ENCODE results near the gene ZNF366.

ZNF366 gene

DNA sequence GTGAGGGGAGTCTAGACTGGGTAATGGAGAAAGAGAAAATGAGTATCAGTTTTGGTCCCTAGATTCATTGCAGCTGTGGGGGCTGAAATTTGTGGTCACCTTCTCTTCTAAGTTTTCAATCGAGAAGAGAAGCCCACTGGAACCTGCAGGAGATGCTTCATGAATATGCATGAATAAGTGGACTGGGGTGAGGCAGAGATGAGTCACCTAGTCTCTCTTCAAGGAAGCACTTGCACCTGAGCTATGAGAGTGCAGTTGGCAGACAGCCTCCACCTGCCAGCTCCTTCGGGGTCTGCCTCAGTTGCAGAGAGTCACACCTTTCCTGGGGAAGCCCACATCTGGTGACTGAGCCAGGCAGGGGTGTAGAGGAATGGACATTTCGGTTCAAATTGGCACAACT, 69.1 kb downstream of the ZNF366 start:
- no peak overlapping the region for H3K4me3 ChIP-seq (ENCODE audit: control insufficient read depth, low read depth, low read length)
- no peak for DNase-seq (ENCODE audit: low read depth)
- TF ChIP-seq CTCF (IDR thresholded peaks at IDR 0.05; ENCODE audit: control insufficient read depth, insufficient read depth, low read depth, low read length, missing control alignments): no peak

- no peak for TF ChIP-seq CTCF (IDR thresholded peaks at IDR 0.05; ENCODE audit: control insufficient read depth, insufficient read depth, low read depth, low read length, missing control alignments)
- no peak overlapping the region for H3K4me3 ChIP-seq (ENCODE audit: control insufficient read depth, low read depth, low read length)
- no peak for DNase-seq (ENCODE audit: low read depth)
These were observed 70.3 kb downstream of the ZNF366 start for GRCh38 chr5:72436796-72437471.

DNA sequence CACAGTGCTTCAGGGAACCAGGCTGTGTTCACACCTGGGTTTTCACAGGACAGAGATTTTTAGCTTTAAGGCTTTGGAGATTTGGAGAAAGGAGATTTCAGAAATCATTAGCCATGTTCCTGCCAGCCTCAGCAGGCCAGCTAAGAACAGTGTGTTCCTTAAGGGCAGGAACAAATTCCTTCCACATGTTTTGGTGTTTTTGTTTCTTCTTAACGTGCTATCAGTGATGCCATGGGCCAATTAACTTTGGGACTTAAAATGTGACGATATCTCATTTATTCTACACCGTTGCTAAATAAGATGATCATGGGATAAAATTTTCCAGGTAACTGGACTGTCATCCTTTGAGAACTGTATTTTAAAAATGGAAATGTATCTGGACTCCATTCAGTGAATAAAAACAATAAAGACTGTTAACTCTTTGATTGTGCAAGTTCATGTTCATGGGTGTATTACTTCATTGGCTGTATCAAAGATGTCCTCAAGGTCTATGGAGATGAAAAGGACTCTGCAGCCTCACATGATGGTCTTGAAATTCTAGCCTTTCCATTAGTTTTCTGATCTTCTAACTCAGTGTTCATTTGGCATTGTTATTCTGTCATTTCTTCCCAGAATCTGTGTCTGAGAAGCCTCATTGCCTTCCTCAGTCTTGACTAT, 72.3 kb downstream of the ZNF366 start:
- TF ChIP-seq CTCF (IDR thresholded peaks at IDR 0.05; ENCODE audit: control insufficient read depth, insufficient read depth, low read depth, low read length, missing control alignments): no peak
- DNase-seq (ENCODE audit: low read depth): no peak
- H3K4me3 ChIP-seq (ENCODE audit: control insufficient read depth, low read depth, low read length): no peak overlapping the region

GRCh38 chr5:72434056-72434780, 73.0 kb downstream of the ZNF366 start:
- DNase-seq (ENCODE audit: low read depth): no peak
- TF ChIP-seq CTCF (IDR thresholded peaks at IDR 0.05; ENCODE audit: control insufficient read depth, insufficient read depth, low read depth, low read length, missing control alignments): no peak

GRCh38 chr5:72433522-72433921, 73.7 kb downstream of the ZNF366 start:
- no peak for TF ChIP-seq CTCF (IDR thresholded peaks at IDR 0.05; ENCODE audit: control insufficient read depth, insufficient read depth, low read depth, low read length, missing control alignments)
- no peak overlapping the region for H3K4me3 ChIP-seq (ENCODE audit: control insufficient read depth, low read depth, low read length)
- no peak for DNase-seq (ENCODE audit: low read depth)

More at GRCh38 chr5:72434056-72434780, 73.0 kb downstream of the ZNF366 start:
- no peak overlapping the region for H3K4me3 ChIP-seq (ENCODE audit: control insufficient read depth, low read depth, low read length)

DNA sequence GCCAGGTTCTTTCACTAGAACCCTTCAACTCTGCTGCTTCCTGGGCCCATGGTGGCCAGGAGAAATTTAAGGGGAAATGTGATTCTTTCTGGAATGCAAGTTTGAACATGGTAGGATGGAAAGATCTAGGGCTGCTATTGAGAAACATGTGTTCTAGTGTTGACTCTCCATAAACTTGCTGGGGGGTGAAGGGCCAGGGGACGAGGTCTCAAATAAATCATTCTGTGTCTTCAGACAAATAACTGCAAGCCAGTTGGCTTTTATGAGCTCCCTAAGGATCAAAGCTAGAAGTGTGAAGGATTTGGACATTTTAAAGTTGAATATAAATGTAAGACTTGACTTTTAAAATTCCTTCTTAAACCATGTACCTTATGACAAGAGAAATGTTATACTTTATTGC, 78.5 kb downstream of the ZNF366 start:
- no peak overlapping the region for H3K4me3 ChIP-seq (ENCODE audit: control insufficient read depth, low read depth, low read length)
- no peak for DNase-seq (ENCODE audit: low read depth)
- TF ChIP-seq CTCF (IDR thresholded peaks at IDR 0.05; ENCODE audit: control insufficient read depth, insufficient read depth, low read depth, low read length, missing control alignments): no peak

Measured in AG09309 (cell line).